Gastroesophageal sphincter (tissue), 4 donors: ENCODE results near the gene ANKRD23. TPM values are rescaled to one million over a fixed set of nuclear protein-coding genes. Genes with fewer than 3 reads are reported as not detected.

Source experiments
- ATAC-seq: fragments of 150-250 bp; one replicate; pipeline ENCODE4 v1.9.1; 2016; ENCODE audit warnings: mild to moderate bottlenecking, moderate library complexity
- H3K27ac ChIP-seq, 4 donors: fragments of 200-600 bp; sonication (generic) in 3 of 4; 1 replicate in 3 of 4; 2 replicates in 1 of 4; pipeline ENCODE4 v1.5.1; 2016 to 2019
- H3K27me3 ChIP-seq: fragments of 200-600 bp; sonication (generic); one replicate; pipeline ENCODE4 v1.5.1; 2019
- H3K36me3 ChIP-seq, 2 donors: fragments of 200-600 bp; sonication (generic); one replicate each; pipeline ENCODE4 v1.5.1; 2019; ENCODE audit warnings: control low read depth in 1 of 2
- H3K4me1 ChIP-seq, 3 donors: fragments of 200-600 bp; sonication (generic); 1 replicate in 2 of 3; 2 replicates in 1 of 3; pipeline ENCODE4 v1.5.1; 2016 to 2019; ENCODE audit warnings: control low read depth in 2 of 3
- H3K4me3 ChIP-seq, 2 donors: fragments of 200-600 bp; sonication (generic); one replicate each; pipeline ENCODE4 v1.5.1; 2019; ENCODE audit warnings: mild to moderate bottlenecking in 1 of 2, moderate library complexity in 1 of 2
- H3K9me3 ChIP-seq, 3 donors: fragments of 200-600 bp; sonication (generic); one replicate each; pipeline ENCODE4 v1.5.1; 2017 to 2019; ENCODE audit warnings: control low read depth in 2 of 3
- EP300 ChIP-seq: sonication (generic); formaldehyde crosslinking; IDR thresholded peaks from one replicate; pipeline ENCODE4 v1.6.1; 2017; ENCODE audit warnings: antibody characterized with exemption, mild to moderate bottlenecking
- POLR2A ChIP-seq, 2 donors: fragments of 450-650 bp; IDR thresholded peaks; one replicate each; pipeline ENCODE4 v1.6.1; 2017; ENCODE audit warnings: antibody characterized with exemption in 2 of 2, mild to moderate bottlenecking in 2 of 2, moderate library complexity in 1 of 2
- POLR2AphosphoS5 ChIP-seq: sonication (generic); formaldehyde crosslinking; IDR thresholded peaks from one replicate; pipeline ENCODE4 v1.6.1; 2017; ENCODE audit warnings: antibody characterized with exemption
- WGBS, 2 donors: methylation state at CpG; one replicate each; pipeline ENCODE4 v1.1.5; 2018; ENCODE audit warnings: low coverage in 1 of 2; 5-methylcytosine and 5-hydroxymethylcytosine counted together
- total RNA-seq, 4 donors: library from RNA; depleted of rRNA; stranded (reverse); fragments of >200 nt; gene quantifications; one replicate each; pipeline ENCODE4 v1.1.0, GENCODE V29; 2016
- TF ChIP-seq, protein P1 (sequence below), 4 experiments: fragments of 200-600 bp in 2 of 4; fragments of 450-650 bp in 2 of 4; sonication (generic) in 1 of 4; IDR thresholded peaks; one replicate each; pipeline ENCODE4 v1.5.1; 2017 to 2019; ENCODE audit warnings: antibody characterized with exemption in 4 of 4, mild to moderate bottlenecking in 2 of 4, moderate library complexity in 2 of 4

The ANKRD23 gene
- total RNA-seq, 4 donors from 2014 or later, result 1.2 to 4.9 (median 3.1) TPM

DNA sequence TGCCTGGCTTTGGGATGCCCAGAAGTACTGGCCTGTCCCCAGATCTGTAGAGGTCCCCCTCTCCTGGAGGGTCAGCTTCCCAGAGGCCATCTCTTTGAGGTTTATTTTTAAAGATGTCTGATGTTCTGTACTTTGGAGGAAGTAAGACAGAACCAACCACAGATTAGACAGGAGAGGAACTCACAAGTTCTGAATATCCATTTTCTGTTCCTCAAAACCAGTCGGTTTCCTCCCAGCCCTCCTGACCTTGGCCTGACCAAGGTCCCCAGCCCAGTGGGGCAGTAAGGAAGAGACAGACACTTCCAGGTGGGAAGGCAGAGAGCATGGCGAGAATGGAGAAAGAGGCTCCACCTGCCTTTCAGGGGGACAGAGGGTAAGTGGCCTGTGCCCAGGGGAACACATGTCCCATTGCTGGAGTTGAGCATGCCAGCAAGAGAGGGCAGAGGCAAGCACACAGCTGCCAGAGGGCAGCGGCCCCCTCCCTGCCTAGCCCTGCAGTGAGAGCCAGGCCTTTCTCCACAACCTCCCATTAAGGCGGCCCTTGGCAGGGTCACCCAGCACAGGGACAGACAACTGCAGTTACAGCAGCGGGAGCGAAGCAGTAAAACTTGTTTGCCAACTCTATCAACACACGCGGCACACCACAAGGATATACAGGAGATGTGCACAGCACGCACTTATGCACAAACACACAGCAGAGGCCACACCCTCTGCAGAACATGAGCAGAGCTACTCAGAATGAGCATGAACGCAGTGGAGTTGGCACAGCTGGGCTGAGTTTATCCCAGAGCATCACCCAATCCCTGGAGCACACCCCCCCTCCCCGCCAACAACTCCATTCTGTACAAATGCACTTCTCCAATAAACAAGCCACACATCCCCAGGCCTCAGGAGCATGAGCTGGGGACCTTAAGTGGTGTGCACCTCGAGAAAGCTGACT lies 44.5 kb upstream of the ANKRD23 start:
- WGBS, 2 donors, result 14 to 58% methylated on average over 3 to 5 of the region's 12 CpGs
- H3K4me1 ChIP-seq, result peaks cover 9 to 79% (median 34%) of the 10 kb centered on the region in 3 donors

DNA sequence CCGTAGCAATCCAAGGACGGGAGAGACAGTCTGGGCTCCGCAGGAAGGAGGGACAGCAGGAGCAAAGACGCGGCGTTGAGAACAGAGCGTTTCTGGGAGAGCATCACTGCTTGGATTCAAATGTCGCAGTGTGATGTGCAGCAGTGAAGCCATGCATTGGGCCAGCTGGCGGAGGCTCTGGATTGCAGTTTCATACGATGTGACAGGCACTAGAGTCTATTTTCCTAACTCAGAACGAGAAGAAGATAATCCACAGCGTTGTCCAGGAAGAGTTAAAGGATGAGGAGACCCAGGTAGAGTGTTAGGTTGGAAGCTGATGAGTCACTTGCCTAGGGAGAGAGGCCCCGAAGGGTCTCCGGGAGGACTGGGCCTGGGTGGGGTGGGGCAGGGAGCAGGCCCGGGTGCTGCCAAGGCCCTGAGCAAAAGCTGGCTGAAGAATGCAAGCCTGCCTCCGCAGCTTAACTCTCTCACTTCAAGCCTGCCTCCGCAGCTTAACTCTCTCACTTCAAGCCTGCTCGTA lies 43.7 kb upstream of the ANKRD23 start:
- peaks cover 9 to 79% (median 34%) of the 10 kb centered on the region in 3 donors for H3K4me1 ChIP-seq
- H3K27ac ChIP-seq, result peak overlapping the region; percentile 80 to 85 (median 84)
- H3K4me3 ChIP-seq, result peak overlapping the region; percentile 15 to 39
- ATAC-seq, result peak; percentile 75
- 24% methylated on average over 6 to 13 of the region's 18 CpGs for WGBS, 2 donors
- no peaks in the 10 kb centered on the region for H3K9me3 ChIP-seq
- H3K27me3 ChIP-seq, result no peaks in the 10 kb centered on the region
- TF ChIP-seq POLR2A (IDR thresholded peaks at IDR 0.05), result no peak
- no peak for TF ChIP-seq EP300
- TF ChIP-seq POLR2AphosphoS5, result peak; percentile 42
- TF ChIP-seq, protein P1, sequence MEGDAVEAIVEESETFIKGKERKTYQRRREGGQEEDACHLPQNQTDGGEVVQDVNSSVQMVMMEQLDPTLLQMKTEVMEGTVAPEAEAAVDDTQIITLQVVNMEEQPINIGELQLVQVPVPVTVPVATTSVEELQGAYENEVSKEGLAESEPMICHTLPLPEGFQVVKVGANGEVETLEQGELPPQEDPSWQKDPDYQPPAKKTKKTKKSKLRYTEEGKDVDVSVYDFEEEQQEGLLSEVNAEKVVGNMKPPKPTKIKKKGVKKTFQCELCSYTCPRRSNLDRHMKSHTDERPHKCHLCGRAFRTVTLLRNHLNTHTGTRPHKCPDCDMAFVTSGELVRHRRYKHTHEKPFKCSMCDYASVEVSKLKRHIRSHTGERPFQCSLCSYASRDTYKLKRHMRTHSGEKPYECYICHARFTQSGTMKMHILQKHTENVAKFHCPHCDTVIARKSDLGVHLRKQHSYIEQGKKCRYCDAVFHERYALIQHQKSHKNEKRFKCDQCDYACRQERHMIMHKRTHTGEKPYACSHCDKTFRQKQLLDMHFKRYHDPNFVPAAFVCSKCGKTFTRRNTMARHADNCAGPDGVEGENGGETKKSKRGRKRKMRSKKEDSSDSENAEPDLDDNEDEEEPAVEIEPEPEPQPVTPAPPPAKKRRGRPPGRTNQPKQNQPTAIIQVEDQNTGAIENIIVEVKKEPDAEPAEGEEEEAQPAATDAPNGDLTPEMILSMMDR (IDR thresholded peaks at IDR 0.05), result no peak
- H3K36me3 ChIP-seq, result no peaks in the 10 kb centered on the region

More for the DNA sequence above, 44.5 kb upstream of the ANKRD23 start:
- Histone ChIP-seq H3K4me3 (peak overlapping the region; percentile 15 to 39), H3K9me3 (no peaks in the 10 kb centered on the region), H3K36me3 (no peaks in the 10 kb centered on the region), H3K27ac (peak overlapping the region; percentile 80 to 85 (median 84)), H3K27me3 (no peaks in the 10 kb centered on the region)
- ATAC-seq, result no peak
- TF ChIP-seq EP300, result no peak
- TF ChIP-seq, protein P1 (IDR thresholded peaks at IDR 0.05), result no peak
- TF ChIP-seq POLR2A (IDR thresholded peaks at IDR 0.05), result no peak

DNA sequence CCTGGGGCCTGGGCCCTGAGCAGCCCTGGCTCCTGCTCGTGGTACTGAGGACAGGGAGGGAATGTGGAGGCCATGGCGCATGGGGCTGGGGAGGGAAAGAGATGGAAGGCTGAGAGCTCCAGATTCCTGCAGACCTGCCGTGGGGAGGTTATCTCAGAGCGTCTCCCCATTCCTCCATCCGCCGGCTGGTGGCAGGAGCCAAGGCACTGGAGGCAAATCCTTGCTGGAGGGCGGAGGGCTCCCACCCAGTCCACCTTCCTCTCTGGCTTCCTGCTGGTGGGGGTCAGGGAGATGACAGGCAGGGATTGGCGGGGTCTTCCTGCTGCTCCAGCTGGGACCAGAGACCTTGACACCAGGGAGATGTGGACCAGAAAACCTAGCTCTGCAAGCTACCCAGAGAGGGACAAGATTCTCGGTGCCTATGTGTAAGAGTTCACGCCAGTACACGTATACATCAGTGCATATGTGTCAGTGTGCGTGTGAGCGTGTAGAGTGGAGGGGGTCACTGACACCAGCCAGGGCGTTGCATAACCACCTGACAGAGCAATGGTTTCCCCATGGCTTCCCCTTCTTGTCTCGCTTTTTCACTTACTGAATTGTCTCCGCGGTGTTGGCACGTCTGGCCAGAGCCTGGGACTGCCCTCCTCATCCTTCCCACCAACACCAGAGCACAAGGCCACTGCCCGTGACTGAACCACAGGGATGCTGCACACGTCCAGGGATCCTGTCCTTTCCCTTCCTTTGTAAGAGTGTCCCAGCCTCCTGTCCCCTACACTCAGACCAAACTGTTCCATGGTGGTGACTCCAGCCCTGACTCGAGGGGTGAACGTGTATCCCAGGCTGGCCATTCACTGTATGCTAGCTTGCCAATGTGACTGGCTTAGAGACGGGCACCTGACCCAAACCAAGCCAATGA lies 41.9 kb upstream of the ANKRD23 start:
- ATAC-seq, result no peak
- Histone ChIP-seq H3K4me1 (peaks cover 4 to 60% (median 26%) of the 10 kb centered on the region in 3 donors), H3K27me3 (no peaks in the 10 kb centered on the region), H3K36me3 (no peaks in the 10 kb centered on the region), H3K4me3 (no peak overlapping the region), H3K9me3 (no peaks in the 10 kb centered on the region), H3K27ac (peak overlapping the region in 3 of 4 donors; percentile 80 to 84 (median 83))
- TF ChIP-seq POLR2A (IDR thresholded peaks at IDR 0.05), result no peak
- TF ChIP-seq POLR2AphosphoS5, result no peak
- no peak for TF ChIP-seq EP300
- TF ChIP-seq, protein P1 (IDR thresholded peaks at IDR 0.05), result no peak
- WGBS, 2 donors, result 100% methylated on average over 4 of the region's 23 CpGs; no CpG with 5 or more reads in 1 of the 2 donors

DNA sequence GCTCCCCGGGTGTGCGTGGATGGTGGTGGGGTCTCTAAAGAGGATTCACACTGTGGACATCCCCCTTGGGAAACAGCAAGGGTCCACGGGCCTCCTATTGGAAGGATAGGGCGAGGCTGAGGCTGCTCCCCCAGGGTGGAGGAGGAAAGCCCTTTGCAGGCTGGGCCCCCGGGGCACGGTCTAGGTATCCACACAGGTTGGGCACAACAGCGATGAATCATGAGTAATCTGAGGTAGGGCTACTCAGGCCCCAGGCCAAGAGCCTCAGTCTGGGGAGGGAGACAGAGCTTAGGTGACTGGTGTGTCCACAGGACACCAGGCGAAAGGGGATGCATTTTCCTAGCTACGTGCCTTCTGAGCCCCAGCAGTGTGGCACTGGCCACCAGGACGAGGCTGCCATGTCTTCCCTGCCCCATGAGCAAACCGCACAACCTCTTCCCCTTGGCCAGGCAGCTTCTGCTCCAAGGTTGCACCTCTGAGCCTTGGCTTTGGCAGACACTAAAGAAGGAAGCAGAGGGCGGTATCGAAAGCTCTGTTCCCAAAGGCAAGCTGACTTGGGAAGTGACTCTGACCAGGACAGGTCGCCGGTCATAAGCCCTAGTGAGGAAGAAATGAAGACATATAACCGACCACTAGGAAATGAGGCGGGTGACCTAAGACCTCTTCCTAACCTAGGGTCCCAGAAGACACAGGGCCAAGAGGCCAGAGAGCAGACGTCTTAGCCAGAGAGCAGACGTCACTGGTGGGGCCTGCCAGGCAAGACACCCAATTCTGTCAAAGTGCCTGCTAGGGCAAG lies 40.7 kb upstream of the ANKRD23 start:
- TF ChIP-seq, protein P1 (IDR thresholded peaks at IDR 0.05), result no peak
- TF ChIP-seq EP300 (no peak), POLR2A (IDR thresholded peaks at IDR 0.05) (no peak), POLR2AphosphoS5 (no peak)
- Histone ChIP-seq H3K9me3 (no peaks in the 10 kb centered on the region), H3K36me3 (no peaks in the 10 kb centered on the region), H3K27me3 (no peaks in the 10 kb centered on the region), H3K4me1 (peaks cover 4 to 48% (median 26%) of the 10 kb centered on the region in 3 donors), H3K27ac (no peak overlapping the region), H3K4me3 (no peak overlapping the region)
- 75% methylated on average over 8 of the region's 19 CpGs; no CpG with 5 or more reads in 1 of the 2 donors for WGBS, 2 donors
- ATAC-seq, result no peak
